ENCODE measurements around the gene HDDC3. TPM values are rescaled to one million over a fixed set of nuclear protein-coding genes. Genes with fewer than 3 reads are reported as not detected.

The HDDC3 gene
- polyA plus RNA-seq, 1 of the 3 experiments (the other 2 are of a cell fraction) = 25.8 TPM

DNA sequence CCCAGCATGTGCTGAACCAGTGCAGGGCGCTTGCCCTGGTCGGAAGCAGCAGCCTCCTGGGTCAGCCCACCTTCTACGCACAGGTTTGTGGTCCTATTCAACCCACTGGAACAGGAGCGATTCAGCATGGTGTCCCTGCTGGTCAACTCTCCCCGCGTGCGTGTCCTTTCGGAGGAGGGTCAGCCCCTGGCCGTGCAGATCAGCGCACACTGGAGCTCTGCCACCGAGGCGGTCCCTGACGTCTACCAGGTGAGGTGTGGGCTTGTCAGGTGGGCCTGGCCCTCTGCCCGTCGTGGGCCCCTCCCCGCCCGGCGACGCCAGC is 21.1 kb downstream of the HDDC3 start:
- H3K79me2 ChIP-seq (ENCODE audit: insufficient read depth) = no peaks in the 10 kb centered on the region
- no peaks in the 10 kb centered on the region for H3K9me2 ChIP-seq
- no peak overlapping the region for H2AFZ ChIP-seq (ENCODE audit: low read depth)
- POLR2A ChIA-PET = interaction anchor here (0.7 kb wide), 1 partner anchor 9 kb away, joined by 3 read pairs; no protein-coding TSS in a partner anchor
- no peaks in the 10 kb centered on the region for H3F3A ChIP-seq (replicated peaks; ENCODE audit: insufficient read depth)
- H3K9ac ChIP-seq = no peak overlapping the region
- TF ChIP-seq, protein P1, sequence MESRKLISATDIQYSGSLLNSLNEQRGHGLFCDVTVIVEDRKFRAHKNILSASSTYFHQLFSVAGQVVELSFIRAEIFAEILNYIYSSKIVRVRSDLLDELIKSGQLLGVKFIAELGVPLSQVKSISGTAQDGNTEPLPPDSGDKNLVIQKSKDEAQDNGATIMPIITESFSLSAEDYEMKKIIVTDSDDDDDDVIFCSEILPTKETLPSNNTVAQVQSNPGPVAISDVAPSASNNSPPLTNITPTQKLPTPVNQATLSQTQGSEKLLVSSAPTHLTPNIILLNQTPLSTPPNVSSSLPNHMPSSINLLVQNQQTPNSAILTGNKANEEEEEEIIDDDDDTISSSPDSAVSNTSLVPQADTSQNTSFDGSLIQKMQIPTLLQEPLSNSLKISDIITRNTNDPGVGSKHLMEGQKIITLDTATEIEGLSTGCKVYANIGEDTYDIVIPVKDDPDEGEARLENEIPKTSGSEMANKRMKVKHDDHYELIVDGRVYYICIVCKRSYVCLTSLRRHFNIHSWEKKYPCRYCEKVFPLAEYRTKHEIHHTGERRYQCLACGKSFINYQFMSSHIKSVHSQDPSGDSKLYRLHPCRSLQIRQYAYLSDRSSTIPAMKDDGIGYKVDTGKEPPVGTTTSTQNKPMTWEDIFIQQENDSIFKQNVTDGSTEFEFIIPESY (IDR thresholded peaks at IDR 0.05; ENCODE audit: borderline replicate concordance, low read depth) = no peak
- TF ChIP-seq TEAD4 (IDR thresholded peaks at IDR 0.05; ENCODE audit: borderline replicate concordance, insufficient read depth) = no peak
- no peak for TF ChIP-seq RCOR1 (IDR thresholded peaks at IDR 0.05; ENCODE audit: low read length)
- TF ChIP-seq YY1 (IDR thresholded peaks at IDR 0.05; ENCODE audit: low read depth) = no peak
- no peak for TF ChIP-seq ELF1 (IDR thresholded peaks at IDR 0.05)
- TF ChIP-seq, protein P2, sequence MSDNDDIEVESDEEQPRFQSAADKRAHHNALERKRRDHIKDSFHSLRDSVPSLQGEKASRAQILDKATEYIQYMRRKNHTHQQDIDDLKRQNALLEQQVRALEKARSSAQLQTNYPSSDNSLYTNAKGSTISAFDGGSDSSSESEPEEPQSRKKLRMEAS (IDR thresholded peaks at IDR 0.05; ENCODE audit: low read depth) = no peak
- TF ChIP-seq TAF1 (IDR thresholded peaks at IDR 0.05; ENCODE audit: borderline replicate concordance, low read depth, low read length) = no peak
- TF ChIP-seq, protein P3, sequence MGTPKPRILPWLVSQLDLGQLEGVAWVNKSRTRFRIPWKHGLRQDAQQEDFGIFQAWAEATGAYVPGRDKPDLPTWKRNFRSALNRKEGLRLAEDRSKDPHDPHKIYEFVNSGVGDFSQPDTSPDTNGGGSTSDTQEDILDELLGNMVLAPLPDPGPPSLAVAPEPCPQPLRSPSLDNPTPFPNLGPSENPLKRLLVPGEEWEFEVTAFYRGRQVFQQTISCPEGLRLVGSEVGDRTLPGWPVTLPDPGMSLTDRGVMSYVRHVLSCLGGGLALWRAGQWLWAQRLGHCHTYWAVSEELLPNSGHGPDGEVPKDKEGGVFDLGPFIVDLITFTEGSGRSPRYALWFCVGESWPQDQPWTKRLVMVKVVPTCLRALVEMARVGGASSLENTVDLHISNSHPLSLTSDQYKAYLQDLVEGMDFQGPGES (IDR thresholded peaks at IDR 0.05; ENCODE audit: low read depth, low read length) = no peak
- no peak for TF ChIP-seq TCF12 (IDR thresholded peaks at IDR 0.05)
- TF ChIP-seq NFIC (IDR thresholded peaks at IDR 0.05; ENCODE audit: borderline replicate concordance) = no peak
- no peak for TF ChIP-seq RAD21 (IDR thresholded peaks at IDR 0.05; ENCODE audit: low read length)
- TF ChIP-seq EP300 (IDR thresholded peaks at IDR 0.05; ENCODE audit: borderline replicate concordance in 1 of 2, low read depth in 1 of 2, low read length in 1 of 2) = no peak
- TF ChIP-seq, protein P4, sequence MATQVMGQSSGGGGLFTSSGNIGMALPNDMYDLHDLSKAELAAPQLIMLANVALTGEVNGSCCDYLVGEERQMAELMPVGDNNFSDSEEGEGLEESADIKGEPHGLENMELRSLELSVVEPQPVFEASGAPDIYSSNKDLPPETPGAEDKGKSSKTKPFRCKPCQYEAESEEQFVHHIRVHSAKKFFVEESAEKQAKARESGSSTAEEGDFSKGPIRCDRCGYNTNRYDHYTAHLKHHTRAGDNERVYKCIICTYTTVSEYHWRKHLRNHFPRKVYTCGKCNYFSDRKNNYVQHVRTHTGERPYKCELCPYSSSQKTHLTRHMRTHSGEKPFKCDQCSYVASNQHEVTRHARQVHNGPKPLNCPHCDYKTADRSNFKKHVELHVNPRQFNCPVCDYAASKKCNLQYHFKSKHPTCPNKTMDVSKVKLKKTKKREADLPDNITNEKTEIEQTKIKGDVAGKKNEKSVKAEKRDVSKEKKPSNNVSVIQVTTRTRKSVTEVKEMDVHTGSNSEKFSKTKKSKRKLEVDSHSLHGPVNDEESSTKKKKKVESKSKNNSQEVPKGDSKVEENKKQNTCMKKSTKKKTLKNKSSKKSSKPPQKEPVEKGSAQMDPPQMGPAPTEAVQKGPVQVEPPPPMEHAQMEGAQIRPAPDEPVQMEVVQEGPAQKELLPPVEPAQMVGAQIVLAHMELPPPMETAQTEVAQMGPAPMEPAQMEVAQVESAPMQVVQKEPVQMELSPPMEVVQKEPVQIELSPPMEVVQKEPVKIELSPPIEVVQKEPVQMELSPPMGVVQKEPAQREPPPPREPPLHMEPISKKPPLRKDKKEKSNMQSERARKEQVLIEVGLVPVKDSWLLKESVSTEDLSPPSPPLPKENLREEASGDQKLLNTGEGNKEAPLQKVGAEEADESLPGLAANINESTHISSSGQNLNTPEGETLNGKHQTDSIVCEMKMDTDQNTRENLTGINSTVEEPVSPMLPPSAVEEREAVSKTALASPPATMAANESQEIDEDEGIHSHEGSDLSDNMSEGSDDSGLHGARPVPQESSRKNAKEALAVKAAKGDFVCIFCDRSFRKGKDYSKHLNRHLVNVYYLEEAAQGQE (IDR thresholded peaks at IDR 0.05; ENCODE audit: low read depth, low read length) = no peak
- H3K9me3 ChIP-seq = no peaks in the 10 kb centered on the region
- no peak overlapping the region for H3K4me3 ChIP-seq (ENCODE audit: low read depth in 2 of 2, low read length in 1 of 2)
- CTCF ChIA-PET = interaction anchor here (0.8 to 1.0 kb wide), 2 partner anchors 24 to 243 kb away, joined by 3 to 4 read pairs; partner anchors contain the start of gene UNC45A
- 94% methylated on average over 11 of the region's 19 CpGs for WGBS (ENCODE audit: low lambda C conversion rate)
- H3K27me3 ChIP-seq (ENCODE audit: insufficient read depth) = no peaks in the 10 kb centered on the region
- no peak overlapping the region for H3K27ac ChIP-seq (ENCODE audit: low read depth in 2 of 2, low read length in 1 of 2)
- no peak for DNase-seq
- no peaks in the 10 kb centered on the region for H4K20me1 ChIP-seq (ENCODE audit: insufficient read depth)
- no peaks in the 10 kb centered on the region for H3K4me1 ChIP-seq (ENCODE audit: control insufficient read depth in 1 of 2, insufficient read depth in 2 of 2, low read depth in 1 of 2, low read length in 1 of 2)
- H3K36me3 ChIP-seq (replicated peaks in 1 of 2; ENCODE audit: control insufficient read depth in 1 of 2, insufficient read depth in 2 of 2, low read length in 1 of 2) = peaks cover 0 to 68% of the 10 kb centered on the region in 2 experiments
- no peak overlapping the region for H3K4me2 ChIP-seq

Measured in SK-N-SH (cell line).